ENCODE results near the gene THEMIS2.

Gene THEMIS2

DNA sequence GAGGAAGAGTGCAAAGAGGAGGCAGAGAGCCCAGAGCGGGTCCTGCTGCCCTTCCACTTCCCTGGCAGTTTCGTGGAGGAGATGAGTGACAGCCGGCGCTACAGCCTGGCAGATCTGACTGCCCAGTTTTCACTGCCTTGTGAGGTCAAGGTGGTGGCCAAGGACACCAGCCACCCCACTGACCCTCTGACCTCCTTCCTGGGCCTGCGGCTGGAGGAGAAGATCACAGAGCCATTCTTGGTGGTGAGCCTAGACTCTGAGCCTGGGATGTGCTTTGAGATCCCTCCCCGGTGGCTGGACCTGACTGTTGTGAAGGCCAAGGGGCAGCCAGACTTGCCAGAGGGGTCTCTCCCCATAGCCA is 10.2 kb downstream of the THEMIS2 start:
- no peak for DNase-seq (ENCODE audit: low read depth)
- TF ChIP-seq, protein P1, sequence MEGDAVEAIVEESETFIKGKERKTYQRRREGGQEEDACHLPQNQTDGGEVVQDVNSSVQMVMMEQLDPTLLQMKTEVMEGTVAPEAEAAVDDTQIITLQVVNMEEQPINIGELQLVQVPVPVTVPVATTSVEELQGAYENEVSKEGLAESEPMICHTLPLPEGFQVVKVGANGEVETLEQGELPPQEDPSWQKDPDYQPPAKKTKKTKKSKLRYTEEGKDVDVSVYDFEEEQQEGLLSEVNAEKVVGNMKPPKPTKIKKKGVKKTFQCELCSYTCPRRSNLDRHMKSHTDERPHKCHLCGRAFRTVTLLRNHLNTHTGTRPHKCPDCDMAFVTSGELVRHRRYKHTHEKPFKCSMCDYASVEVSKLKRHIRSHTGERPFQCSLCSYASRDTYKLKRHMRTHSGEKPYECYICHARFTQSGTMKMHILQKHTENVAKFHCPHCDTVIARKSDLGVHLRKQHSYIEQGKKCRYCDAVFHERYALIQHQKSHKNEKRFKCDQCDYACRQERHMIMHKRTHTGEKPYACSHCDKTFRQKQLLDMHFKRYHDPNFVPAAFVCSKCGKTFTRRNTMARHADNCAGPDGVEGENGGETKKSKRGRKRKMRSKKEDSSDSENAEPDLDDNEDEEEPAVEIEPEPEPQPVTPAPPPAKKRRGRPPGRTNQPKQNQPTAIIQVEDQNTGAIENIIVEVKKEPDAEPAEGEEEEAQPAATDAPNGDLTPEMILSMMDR (IDR thresholded peaks at IDR 0.05; ENCODE audit: control insufficient read depth, extremely low read depth, insufficient read depth), result no peak
- no peak overlapping the region for H3K4me3 ChIP-seq (ENCODE audit: low read depth, low read length)

DNA sequence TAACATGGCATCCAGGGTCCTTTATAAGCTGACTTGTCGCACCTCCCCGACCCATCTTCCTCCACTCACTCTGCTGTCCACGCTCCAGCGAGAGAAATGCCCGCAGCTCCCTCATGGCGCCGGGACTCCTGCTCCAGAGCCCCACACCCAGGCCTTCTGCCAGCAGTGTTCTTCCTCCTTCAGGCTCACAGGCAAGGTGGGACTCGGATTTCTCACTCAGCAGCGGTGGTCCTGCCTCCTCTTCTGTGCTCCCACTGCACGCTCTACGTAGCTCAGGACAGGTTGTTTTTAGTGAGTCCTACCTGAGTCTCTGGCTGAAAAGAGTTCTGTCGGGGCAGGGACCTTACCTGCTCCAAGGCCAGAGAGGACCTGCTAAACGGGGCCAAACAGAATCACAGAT is 11.2 kb downstream of the THEMIS2 start:
- DNase-seq (ENCODE audit: low read depth), result no peak
- no peak overlapping the region for H3K4me3 ChIP-seq (ENCODE audit: low read depth, low read length)
- TF ChIP-seq, protein P1 (IDR thresholded peaks at IDR 0.05; ENCODE audit: control insufficient read depth, extremely low read depth, insufficient read depth), result no peak

DNA sequence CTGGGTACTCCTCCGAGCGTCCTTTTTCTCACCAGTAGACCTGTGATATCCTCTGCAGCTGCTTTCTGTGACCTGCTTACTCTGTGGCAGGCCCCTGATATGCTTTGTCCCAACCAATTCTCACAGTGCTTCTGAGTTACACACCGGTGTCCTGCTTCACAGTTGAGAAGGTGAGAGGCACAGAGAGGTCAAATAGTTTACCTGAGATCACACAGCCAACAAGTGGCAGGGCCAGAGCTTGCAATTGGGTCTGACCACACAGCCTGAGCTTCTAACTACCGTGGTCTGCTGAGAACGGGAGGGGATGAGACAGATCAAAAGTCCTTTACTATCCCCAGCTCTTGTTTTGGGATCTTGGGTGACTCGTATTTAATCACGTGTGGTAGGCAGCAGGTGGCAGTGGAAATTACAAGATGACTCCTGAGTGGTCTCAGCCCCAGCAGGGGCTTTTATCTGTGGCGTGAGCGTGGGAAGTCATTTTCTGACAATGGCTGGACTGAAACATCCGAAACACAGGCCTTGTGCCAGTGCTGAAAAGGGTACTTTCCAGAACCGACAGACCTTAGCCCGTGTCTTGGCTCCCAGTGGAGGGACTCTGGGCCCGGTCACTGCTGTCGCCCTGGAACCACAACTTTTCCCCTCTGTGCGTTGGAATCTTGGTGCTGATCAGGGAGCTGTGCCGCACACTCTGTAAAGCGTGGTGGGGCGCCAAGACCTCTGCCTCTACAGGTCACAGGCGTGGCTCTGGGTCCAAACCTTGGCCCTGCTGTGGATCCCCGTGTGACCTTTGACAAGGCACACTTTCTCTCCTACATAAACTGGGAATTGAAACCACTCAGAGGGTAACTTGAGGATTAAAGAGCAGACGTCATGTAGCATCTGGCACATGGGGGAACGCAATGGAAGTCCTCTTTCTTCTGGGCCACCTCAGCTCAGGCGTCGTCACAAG is 11.9 kb downstream of the THEMIS2 start:
- TF ChIP-seq, protein P1 (IDR thresholded peaks at IDR 0.05; ENCODE audit: control insufficient read depth, extremely low read depth, insufficient read depth), result no peak
- no peak overlapping the region for H3K4me3 ChIP-seq (ENCODE audit: low read depth, low read length)

DNA sequence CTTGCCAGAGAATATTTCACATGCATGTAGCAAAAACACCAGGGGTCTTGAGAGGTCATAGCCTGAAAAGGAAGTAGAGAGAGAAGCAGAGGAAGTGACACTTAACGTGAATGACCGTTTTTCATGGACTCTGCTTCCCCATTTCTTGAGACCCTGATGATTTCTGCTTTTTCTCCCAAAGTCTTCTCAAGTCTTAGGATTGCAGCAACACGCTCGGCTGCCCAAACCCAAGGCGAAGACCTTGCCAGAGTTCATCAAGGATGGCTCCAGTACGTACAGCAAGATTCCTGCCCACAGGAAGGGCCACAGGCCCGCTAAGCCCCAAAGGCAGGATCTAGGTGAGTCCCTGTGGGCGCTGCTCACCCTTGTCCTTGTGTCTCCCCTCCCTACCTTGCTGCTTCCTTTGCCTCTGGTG is 12.8 kb downstream of the THEMIS2 start:
- no peak overlapping the region for H3K4me3 ChIP-seq (ENCODE audit: low read depth, low read length)

More for the DNA sequence above, 11.9 kb downstream of the THEMIS2 start:
- no peak for DNase-seq (ENCODE audit: low read depth)

DNA sequence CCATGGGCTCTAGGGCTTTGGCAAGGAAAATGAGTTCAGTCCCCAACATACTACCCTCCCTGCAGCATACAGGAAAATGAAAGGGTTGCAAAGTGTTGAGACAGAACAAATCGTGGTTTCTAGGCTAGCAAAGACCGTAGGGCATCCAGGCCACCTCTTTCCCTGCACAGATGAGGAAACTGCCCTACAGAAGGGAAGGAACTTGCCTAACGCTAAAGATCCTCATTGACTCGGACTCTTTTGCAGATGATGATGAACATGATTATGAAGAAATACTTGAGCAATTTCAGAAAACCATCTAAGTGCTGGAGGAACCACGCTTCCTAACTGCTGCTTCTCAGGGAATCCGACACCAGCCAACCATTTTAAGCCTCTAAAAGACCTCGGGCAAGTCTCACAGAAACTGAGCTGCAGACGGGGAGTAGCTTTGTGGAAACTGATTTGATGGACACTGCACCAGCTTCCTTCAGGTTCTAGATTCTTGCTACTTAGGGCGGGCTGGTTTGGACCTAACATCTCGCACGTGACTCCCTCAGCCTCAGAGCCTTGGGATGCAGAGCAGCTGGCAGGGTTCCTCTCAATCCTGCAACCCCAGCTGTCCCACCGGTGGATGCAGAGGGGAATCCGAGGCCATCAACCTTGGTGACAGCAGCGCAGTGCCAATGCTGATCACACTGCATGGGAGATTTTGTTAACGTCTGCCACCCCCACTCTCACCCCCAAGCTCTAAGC is 13.4 kb downstream of the THEMIS2 start:
- DNase-seq (ENCODE audit: low read depth), result no peak
- no peak overlapping the region for H3K4me3 ChIP-seq (ENCODE audit: low read depth, low read length)
- TF ChIP-seq, protein P1 (IDR thresholded peaks at IDR 0.05; ENCODE audit: control insufficient read depth, extremely low read depth, insufficient read depth), result no peak

More for the DNA sequence above, 12.8 kb downstream of the THEMIS2 start:
- TF ChIP-seq, protein P1 (IDR thresholded peaks at IDR 0.05; ENCODE audit: control insufficient read depth, extremely low read depth, insufficient read depth), result no peak
- no peak for DNase-seq (ENCODE audit: low read depth)

DNA sequence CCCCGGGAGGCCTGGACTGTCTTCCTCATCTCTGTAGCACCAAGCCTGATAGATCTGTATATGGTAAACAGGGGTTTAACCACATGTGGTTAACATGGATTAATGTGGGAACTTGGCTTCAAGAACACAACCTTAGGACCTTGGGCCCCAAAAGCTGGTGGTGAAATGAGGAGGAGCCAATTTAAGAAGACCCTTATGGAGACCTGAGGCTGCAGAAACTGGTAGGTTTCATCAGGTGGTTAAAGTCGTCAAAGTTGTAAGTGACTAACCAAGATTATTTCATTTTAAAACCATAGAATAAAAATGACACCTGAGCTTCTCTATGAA is 14.0 kb downstream of the THEMIS2 start:
- no peak for DNase-seq (ENCODE audit: low read depth)
- TF ChIP-seq, protein P1 (IDR thresholded peaks at IDR 0.05; ENCODE audit: control insufficient read depth, extremely low read depth, insufficient read depth), result no peak
- H3K4me3 ChIP-seq (ENCODE audit: low read depth, low read length), result no peak overlapping the region
